PC-3 (cell line): ENCODE data around the gene NFYC. TPM values are rescaled to one million over a fixed set of nuclear protein-coding genes. Genes with fewer than 3 reads are reported as not detected.

ENCODE experiments used
- ATAC-seq: fragments of 200-7000 bp; cut with Tn5 transposase; 2 replicates; pipeline ENCODE4 v1.9.1; 2020; ENCODE audit warnings: mild to moderate bottlenecking, moderate library complexity
- BruUV-seq: library from RNA; stranded (reverse); fragments of 400-500 nt; replicated peaks from 2 replicates; lab custom pipeline; 2021; lab: Mats Ljungman, UMichigan
- CTCF ChIA-PET: fragments of 300-600 bp; sonication (Branson Sonifier 250); formaldehyde crosslinking; loops from one replicate; lab custom pipeline; 2022; ENCODE audit warnings: antibody characterized with exemption; lab: Charles Lee
- POLR2A ChIA-PET: fragments of 300-600 bp; sonication (Branson Sonifier 250); formaldehyde crosslinking; loops from one replicate; lab custom pipeline; 2022; ENCODE audit warnings: antibody characterized with exemption; ENCODE audit not compliant: unreplicated experiment; lab: Charles Lee
- DNase-seq: peaks from one replicate; pipeline ENCODE4 v3.0.0-alpha.2; 2015
- H2AFZ ChIP-seq: fragments of 300-600 bp; sonication (generic); 2 replicates; pipeline ENCODE4 v1.6.0; 2016; ENCODE audit warnings: antibody characterized with exemption, low read length
- H3F3A ChIP-seq: fragments of 300-600 bp; sonication (generic); one replicate; pipeline ENCODE4 v1.6.0; 2017; ENCODE audit warnings: antibody characterized with exemption, low read length, control low read depth, mild to moderate bottlenecking; ENCODE audit not compliant: unreplicated experiment
- H3K27ac ChIP-seq: fragments of 300-600 bp; sonication (generic); 2 replicates; pipeline ENCODE4 v1.5.1; 2016; ENCODE audit warnings: mild to moderate bottlenecking, low read length
- H3K27me3 ChIP-seq: fragments of 300-600 bp; sonication (generic); 2 replicates; pipeline ENCODE4 v1.6.1; 2016; ENCODE audit warnings: low read length, mixed read lengths
- H3K36me3 ChIP-seq: fragments of 300-600 bp; sonication (generic); 2 replicates; pipeline ENCODE4 v1.6.1; 2016; ENCODE audit warnings: low read depth, mixed run types, low read length, mixed read lengths
- H3K4me1 ChIP-seq: fragments of 300-600 bp; sonication (generic); 2 replicates; pipeline ENCODE4 v1.5.1; 2016; ENCODE audit warnings: low read length; ENCODE audit not compliant: insufficient read depth
- H3K4me2 ChIP-seq: fragments of 300-600 bp; sonication (generic); 2 replicates; pipeline ENCODE4 v1.6.0; 2016; ENCODE audit warnings: low read length
- H3K4me3 ChIP-seq: fragments of 300-600 bp; sonication (generic); 2 replicates; pipeline ENCODE4 v1.5.1; 2016; ENCODE audit warnings: mild to moderate bottlenecking, low read length, mixed read lengths
- H3K79me2 ChIP-seq: fragments of 300-600 bp; sonication (generic); 2 replicates; pipeline ENCODE4 v1.6.1; 2017; ENCODE audit warnings: low read length, mixed read lengths
- H3K9ac ChIP-seq: fragments of 300-600 bp; sonication (generic); 2 replicates; pipeline ENCODE4 v1.6.0; 2016; ENCODE audit warnings: mild to moderate bottlenecking, low read length
- H3K9me2 ChIP-seq: fragments of 300-600 bp; sonication (generic); replicated peaks from 2 replicates; pipeline ENCODE4 v1.6.1; 2016; ENCODE audit warnings: mixed run types, low read length, mixed read lengths
- H3K9me3 ChIP-seq: fragments of 300-600 bp; sonication (generic); 2 replicates; pipeline ENCODE4 v1.6.1; 2016; ENCODE audit warnings: low read length, mixed read lengths
- H4K20me1 ChIP-seq: fragments of 300-600 bp; sonication (generic); 2 replicates; pipeline ENCODE4 v1.6.1; 2016; ENCODE audit warnings: low read length, mixed read lengths
- CTCF ChIP-seq: fragments of 300-600 bp; sonication (generic); conservative IDR thresholded peaks from 2 replicates; pipeline ENCODE4 v1.5.1; 2017; ENCODE audit warnings: antibody characterized with exemption, low read depth, mild to moderate bottlenecking, low read length
- EZH2 ChIP-seq: fragments of 300-600 bp; sonication (generic); IDR thresholded peaks from one replicate; pipeline ENCODE4 v1.6.1; 2017; ENCODE audit warnings: antibody characterized with exemption, mild to moderate bottlenecking, low read length; ENCODE audit not compliant: unreplicated experiment
- EZH2phosphoT487 ChIP-seq: fragments of 300-600 bp; sonication (generic); IDR thresholded peaks from 2 replicates; pipeline ENCODE4 v1.6.1; 2018; ENCODE audit warnings: mild to moderate bottlenecking, antibody characterized with exemption, low read length, borderline replicate concordance
- intact Hi-C: fragments of 100-400 bp; cut with micrococcal nuclease; formaldehyde crosslinking; loops from 2 replicates; pipeline ENCODE4 v1.9.0; 2023
- total RNA-seq: library from RNA; depleted of rRNA; stranded (reverse); fragments of >200 nt; gene quantifications from 2 replicates; pipeline ENCODE4 v1.2.3, GENCODE V29; 2014

NFYC gene
- total RNA-seq, 1 experiment from 2014 or later: 52.6 TPM

- Histone ChIP-seq H4K20me1 (no peaks in the 10 kb centered on the region), H3K4me2 (no peak overlapping the region), H3F3A (no peaks in the 10 kb centered on the region), H2AFZ (no peak overlapping the region), H3K27ac (no peak overlapping the region), H3K9ac (no peak overlapping the region), H3K79me2 (no peaks in the 10 kb centered on the region), H3K27me3 (no peaks in the 10 kb centered on the region), H3K36me3 (peaks cover 30% of the 10 kb centered on the region; the same call in 1 of the 2 replicates), H3K9me2 (no peaks in the 10 kb centered on the region), H3K4me3 (no peak overlapping the region), H3K4me1 (no peaks in the 10 kb centered on the region), H3K9me3 (no peaks in the 10 kb centered on the region)
- DNase-seq (no peak), ATAC-seq (no peak)
- POLR2A ChIA-PET: no interaction called here
- intact Hi-C loops: no loop called here
- CTCF ChIA-PET: no interaction called here
- no TSS peak for BruUV-seq
- TF ChIP-seq EZH2phosphoT487 (no peak), CTCF (no peak), EZH2 (no peak)
Measured at GRCh38 chr1:40766560-40766959, 75.1 kb downstream of the NFYC start.

- Histone ChIP-seq H3K27ac (no peak overlapping the region), H3K27me3 (no peaks in the 10 kb centered on the region), H3K4me3 (no peak overlapping the region), H3K4me1 (no peaks in the 10 kb centered on the region), H3K9ac (no peak overlapping the region), H3F3A (no peaks in the 10 kb centered on the region), H3K9me3 (no peaks in the 10 kb centered on the region), H3K79me2 (no peaks in the 10 kb centered on the region), H3K4me2 (no peak overlapping the region), H2AFZ (no peak overlapping the region), H3K36me3 (peaks cover 29% of the 10 kb centered on the region; the same call in 1 of the 2 replicates), H3K9me2 (no peaks in the 10 kb centered on the region), H4K20me1 (no peaks in the 10 kb centered on the region)
- POLR2A ChIA-PET: no interaction called here
- CTCF ChIA-PET: interaction anchor here (0.5 kb wide), 1 partner anchor 177 kb away, joined by 4 read pairs; no protein-coding TSS in a partner anchor
- ATAC-seq (no peak), DNase-seq (no peak)
- intact Hi-C loops: loop anchor here (2.0 kb wide), 1 partner anchor 156 kb away; no protein-coding TSS in a partner anchor
- no TSS peak for BruUV-seq
- TF ChIP-seq EZH2phosphoT487: no peak
- TF ChIP-seq CTCF: no peak
- TF ChIP-seq EZH2: no peak
Measured at GRCh38 chr1:40768146-40768990, 76.9 kb downstream of the NFYC start.

GRCh38 chr1:40769815-40770214, 78.3 kb downstream of the NFYC start:
- Histone ChIP-seq H3K4me2 (no peak overlapping the region), H3K4me1 (no peaks in the 10 kb centered on the region), H3K27me3 (no peaks in the 10 kb centered on the region), H3K4me3 (no peak overlapping the region), H3K79me2 (no peaks in the 10 kb centered on the region), H3K9me2 (no peaks in the 10 kb centered on the region), H3K9ac (no peak overlapping the region), H3K36me3 (peaks cover 29% of the 10 kb centered on the region; the same call in 1 of the 2 replicates), H3K27ac (no peak overlapping the region), H3K9me3 (no peaks in the 10 kb centered on the region), H2AFZ (no peak overlapping the region), H4K20me1 (no peaks in the 10 kb centered on the region), H3F3A (no peaks in the 10 kb centered on the region)
- intact Hi-C loops: loop anchor here (2.0 to 5.0 kb wide), 4 partner anchors 78 to 182 kb away; partner anchors contain the start of gene NFYC
- ATAC-seq: peak; percentile 62
- ChIA-PET CTCF (no interaction called here), POLR2A (no interaction called here)
- no TSS peak for BruUV-seq
- TF ChIP-seq CTCF (peak; percentile 54), EZH2phosphoT487 (no peak), EZH2 (no peak)
- DNase-seq: no peak
